ENCODE data around the gene OR1Q1.

DNA sequence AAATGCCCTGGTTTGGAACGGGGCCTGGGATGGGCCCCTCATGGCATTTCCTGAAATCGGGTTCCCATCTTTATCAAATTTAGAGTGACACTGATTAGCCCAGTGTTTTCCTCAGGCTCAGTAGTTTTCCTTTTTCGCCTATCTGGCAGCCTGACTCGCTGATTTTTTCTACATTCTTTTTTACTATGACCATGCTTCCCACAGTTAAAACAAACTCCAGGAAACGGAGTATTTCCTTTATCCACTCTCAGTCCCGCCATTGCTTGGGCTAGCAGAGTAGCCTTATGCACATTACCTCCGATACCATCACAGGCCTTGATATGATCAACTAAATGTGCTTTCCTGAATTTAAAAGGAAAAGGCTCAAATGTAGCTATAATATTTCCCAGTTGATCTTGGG lies 5.5 kb downstream of the OR1Q1 start:
- TF ChIP-seq POLR2A (IDR thresholded peaks at IDR 0.05) = no peak
- TF ChIP-seq, protein P1, sequence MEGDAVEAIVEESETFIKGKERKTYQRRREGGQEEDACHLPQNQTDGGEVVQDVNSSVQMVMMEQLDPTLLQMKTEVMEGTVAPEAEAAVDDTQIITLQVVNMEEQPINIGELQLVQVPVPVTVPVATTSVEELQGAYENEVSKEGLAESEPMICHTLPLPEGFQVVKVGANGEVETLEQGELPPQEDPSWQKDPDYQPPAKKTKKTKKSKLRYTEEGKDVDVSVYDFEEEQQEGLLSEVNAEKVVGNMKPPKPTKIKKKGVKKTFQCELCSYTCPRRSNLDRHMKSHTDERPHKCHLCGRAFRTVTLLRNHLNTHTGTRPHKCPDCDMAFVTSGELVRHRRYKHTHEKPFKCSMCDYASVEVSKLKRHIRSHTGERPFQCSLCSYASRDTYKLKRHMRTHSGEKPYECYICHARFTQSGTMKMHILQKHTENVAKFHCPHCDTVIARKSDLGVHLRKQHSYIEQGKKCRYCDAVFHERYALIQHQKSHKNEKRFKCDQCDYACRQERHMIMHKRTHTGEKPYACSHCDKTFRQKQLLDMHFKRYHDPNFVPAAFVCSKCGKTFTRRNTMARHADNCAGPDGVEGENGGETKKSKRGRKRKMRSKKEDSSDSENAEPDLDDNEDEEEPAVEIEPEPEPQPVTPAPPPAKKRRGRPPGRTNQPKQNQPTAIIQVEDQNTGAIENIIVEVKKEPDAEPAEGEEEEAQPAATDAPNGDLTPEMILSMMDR (IDR thresholded peaks at IDR 0.05) = no peak

Data from vagina (tissue), 2 donors.